ENCODE measurements around the gene ERC1. TPM values are rescaled to one million over a fixed set of nuclear protein-coding genes. Genes with fewer than 3 reads are reported as not detected.
"Not testable (repeated sequence)": the region's sequence is repeated elsewhere in the genome, so short reads cannot be mapped to it uniquely, and the experiment has no call there.

ERC1 gene
- total and polyA plus RNA-seq, 2 donors (not counting 3 experiments of a cell fraction or from before 2014, with no cell fraction given): 11.7 to 66.1 TPM

GRCh38 chr12:1316991-1317390 lies 326.0 kb downstream of the ERC1 start:
- dilution Hi-C loops (cut with MboI; ENCODE audit: extremely low pct_ligation_motif_present, low sequenced_read_pairs); intact Hi-C loops (cut with micrococcal nuclease): not testable (repeated sequence)
- CTCF ChIA-PET: interaction anchor here (1.0 to 2.3 kb wide), 2 partner anchors 11 to 203 kb away, joined by 3 to 8 read pairs; no protein-coding TSS in a partner anchor

GRCh38 chr12:1318327-1319031 lies 327.5 kb downstream of the ERC1 start:
- H3K4me1 ChIP-seq (ENCODE audit: control insufficient read depth, extremely low read depth, insufficient read depth, low read length): no peaks in the 10 kb centered on the region
- intact Hi-C loops (cut with micrococcal nuclease): no loop called here

More at GRCh38 chr12:1316991-1317390, 326.0 kb downstream of the ERC1 start:
- H3K36me3 ChIP-seq (ENCODE audit: control insufficient read depth in 2 of 2, extremely low read depth in 1 of 2, insufficient read depth in 2 of 2, low read length in 2 of 2); H3K4me2 ChIP-seq (ENCODE audit: insufficient read depth, low read length); POLR2A ChIA-PET; H3K9me1 ChIP-seq (replicated peaks; ENCODE audit: control insufficient read depth, extremely low read depth, insufficient read depth, low read length); DNase-seq (ENCODE audit: low read depth, low spot score); H3K4me1 ChIP-seq (ENCODE audit: control insufficient read depth, extremely low read depth, insufficient read depth, low read length); BruUV-seq (replicated peaks); H3K79me2 ChIP-seq (ENCODE audit: control insufficient read depth, insufficient read depth, low read length); H3K27me3 ChIP-seq (ENCODE audit: control insufficient read depth in 2 of 2, insufficient read depth in 2 of 2, low read length in 2 of 2); FAIRE-seq; H3K27ac ChIP-seq (ENCODE audit: insufficient read depth, low read depth, low read length); H4K20me1 ChIP-seq (replicated peaks; ENCODE audit: control insufficient read depth, extremely low read depth, insufficient read depth, low read length); H3K9ac ChIP-seq (replicated peaks; ENCODE audit: extremely low read depth, insufficient read depth, low read length); H2AFZ ChIP-seq (ENCODE audit: low read depth, low read length); H3K4me3 ChIP-seq (replicated peaks in 1 of 3; ENCODE audit: insufficient read depth in 1 of 3, low read depth in 1 of 3, low read length in 3 of 3); H3K9me3 ChIP-seq (replicated peaks; ENCODE audit: control insufficient read depth, insufficient read depth, low read length): not testable (repeated sequence)

More at GRCh38 chr12:1318327-1319031, 327.5 kb downstream of the ERC1 start:
- POLR2A ChIA-PET: no interaction called here
- H3K9me1 ChIP-seq (replicated peaks; ENCODE audit: control insufficient read depth, extremely low read depth, insufficient read depth, low read length): no peaks in the 10 kb centered on the region
- H3K9ac ChIP-seq (replicated peaks; ENCODE audit: extremely low read depth, insufficient read depth, low read length): no peak overlapping the region
- CTCF ChIA-PET: interaction anchor here (0.6 to 2.6 kb wide), 7 partner anchors 8 to 606 kb away, joined by 3 to 8 read pairs (median 5); no protein-coding TSS in a partner anchor
- H3K9me3 ChIP-seq (replicated peaks; ENCODE audit: control insufficient read depth, insufficient read depth, low read length): no peaks in the 10 kb centered on the region
- H3K36me3 ChIP-seq (ENCODE audit: control insufficient read depth in 2 of 2, extremely low read depth in 1 of 2, insufficient read depth in 2 of 2, low read length in 2 of 2): no peaks in the 10 kb centered on the region
- H3K27ac ChIP-seq (ENCODE audit: insufficient read depth, low read depth, low read length): no peak overlapping the region
- no peak overlapping the region for H2AFZ ChIP-seq (ENCODE audit: low read depth, low read length)
- no TSS peak for BruUV-seq (replicated peaks)
- no peaks in the 10 kb centered on the region for H3K27me3 ChIP-seq (ENCODE audit: control insufficient read depth in 2 of 2, insufficient read depth in 2 of 2, low read length in 2 of 2)
- H3K79me2 ChIP-seq (ENCODE audit: control insufficient read depth, insufficient read depth, low read length): no peaks in the 10 kb centered on the region
- H3K4me3 ChIP-seq (replicated peaks in 1 of 3; ENCODE audit: insufficient read depth in 1 of 3, low read depth in 1 of 3, low read length in 3 of 3): no peak overlapping the region
- H3K4me2 ChIP-seq (ENCODE audit: insufficient read depth, low read length): no peak overlapping the region
- TF ChIP-seq FOS (IDR thresholded peaks at IDR 0.05; ENCODE audit: borderline replicate concordance, insufficient read depth, low read length) (no peak), MAX (IDR thresholded peaks at IDR 0.05; ENCODE audit: insufficient read depth, insufficient read length) (no peak), EZH2 (IDR thresholded peaks at IDR 0.05; ENCODE audit: borderline replicate concordance, low read depth, low read length, severe bottlenecking) (no peak), MYC (IDR thresholded peaks at IDR 0.05; ENCODE audit: low read depth, low read length) (no peak)
- dilution Hi-C loops (cut with MboI; ENCODE audit: extremely low pct_ligation_motif_present, low sequenced_read_pairs): no loop called here
- no peaks in the 10 kb centered on the region for H4K20me1 ChIP-seq (replicated peaks; ENCODE audit: control insufficient read depth, extremely low read depth, insufficient read depth, low read length)
- DNase-seq (ENCODE audit: low read depth, low spot score) (no peak), FAIRE-seq (no peak)
